T-helper 17 cell (primary cell): ENCODE results near the gene CCDC116. TPM values are rescaled to one million over a fixed set of nuclear protein-coding genes. Genes with fewer than 3 reads are reported as not detected.
A peak's percentile ranks its signal among the peaks of the same experiment; 100 is the strongest.
"Not testable (repeated sequence)": the region's sequence is repeated elsewhere in the genome, so short reads cannot be mapped to it uniquely, and the experiment has no call there.

Experiments
- ATAC-seq: fragments of 150-1000 bp; cut with Tn5 transposase; 2 replicates; pipeline ENCODE4 v1.10.0; 2021; ENCODE audit warnings: mild to moderate bottlenecking, moderate library complexity
- DNase-seq, 3 donors: peaks; one replicate each; pipeline versions ENCODE4 v3.0.0 to v3.0.0-alpha.2; 2020 to 2021
- H3K9me3 ChIP-seq: one replicate; pipeline ENCODE4 v1.7.0; 2013; ENCODE audit warnings: low read length, mild to moderate bottlenecking; ENCODE audit not compliant: control insufficient read depth, poor library complexity, severe bottlenecking
- H3K27ac Mint-ChIP-seq: one replicate; pipeline ENCODE4 v1.8.0; 2022; ENCODE audit warnings: mild to moderate bottlenecking, moderate library complexity, mixed read lengths
- H3K27me3 Mint-ChIP-seq: one replicate; pipeline ENCODE4 v1.8.0; 2022; ENCODE audit warnings: mixed read lengths
- H3K36me3 Mint-ChIP-seq: one replicate; pipeline ENCODE4 v1.8.0; 2022; ENCODE audit warnings: low read depth, mixed read lengths
- H3K4me1 Mint-ChIP-seq: one replicate; pipeline ENCODE4 v1.8.0; 2022; ENCODE audit warnings: mild to moderate bottlenecking, mixed read lengths
- H3K4me3 Mint-ChIP-seq: one replicate; pipeline ENCODE4 v1.8.0; 2022; ENCODE audit warnings: mild to moderate bottlenecking, moderate library complexity, mixed read lengths
- total RNA-seq, 4 donors: library from RNA in 2 of 4; stranded (reverse) in 2 of 4; gene quantifications; one replicate each; pipeline ENCODE4 v1.2.3 and lab custom pipeline; 2022 to 2026

CCDC116 gene
- total RNA-seq, 2 donors from 2014 or later = 0.13 TPM; not detected in 1

GRCh38 chr22:21596356-21597135 is 36.0 kb upstream of the CCDC116 start:
- not testable (repeated sequence) for H3K4me3 Mint-ChIP-seq, H3K27me3 Mint-ChIP-seq, H3K27ac Mint-ChIP-seq, DNase-seq, ATAC-seq, H3K9me3 ChIP-seq
- Mint-ChIP-seq H3K4me1 (peaks cover 48% of the 10 kb centered on the region), H3K36me3 (peaks cover 18% of the 10 kb centered on the region)

- no peaks in the 10 kb centered on the region for H3K27me3 Mint-ChIP-seq
- no peak for ATAC-seq
- peaks cover 47% of the 10 kb centered on the region for H3K4me1 Mint-ChIP-seq
- H3K36me3 Mint-ChIP-seq = peaks cover 16% of the 10 kb centered on the region
- no peak for DNase-seq
- H3K9me3 ChIP-seq = no peaks in the 10 kb centered on the region
- H3K4me3 Mint-ChIP-seq = no peak overlapping the region
- no peak overlapping the region for H3K27ac Mint-ChIP-seq
These were observed 34.3 kb upstream of the CCDC116 start for GRCh38 chr22:21598302-21598701.

GRCh38 chr22:21599053-21599893 is 33.3 kb upstream of the CCDC116 start:
- no peaks in the 10 kb centered on the region for H3K9me3 ChIP-seq
- peaks cover 38% of the 10 kb centered on the region for H3K4me1 Mint-ChIP-seq
- peaks cover 6% of the 10 kb centered on the region for H3K36me3 Mint-ChIP-seq
- no peak for DNase-seq
- ATAC-seq = no peak
- H3K27me3 Mint-ChIP-seq = no peaks in the 10 kb centered on the region
- no peak overlapping the region for H3K4me3 Mint-ChIP-seq
- H3K27ac Mint-ChIP-seq = peak overlapping the region; percentile 83

- H3K4me1 Mint-ChIP-seq = peaks cover 34% of the 10 kb centered on the region
- H3K27me3 Mint-ChIP-seq = no peaks in the 10 kb centered on the region
- no peak overlapping the region for H3K4me3 Mint-ChIP-seq
- H3K27ac Mint-ChIP-seq = peak overlapping the region; percentile 75
- DNase-seq = no peak
- no peak for ATAC-seq
- H3K9me3 ChIP-seq = no peaks in the 10 kb centered on the region
- H3K36me3 Mint-ChIP-seq = peaks cover 3% of the 10 kb centered on the region
These were observed 30.0 kb upstream of the CCDC116 start for GRCh38 chr22:21602579-21602978.

- Mint-ChIP-seq H3K27ac (no peak overlapping the region), H3K27me3 (no peaks in the 10 kb centered on the region), H3K4me3 (no peak overlapping the region), H3K4me1 (peaks cover 29% of the 10 kb centered on the region), H3K36me3 (peaks cover 3% of the 10 kb centered on the region)
- ATAC-seq (no peak), DNase-seq (no peak)
- H3K9me3 ChIP-seq = no peaks in the 10 kb centered on the region
These were observed 28.6 kb upstream of the CCDC116 start for GRCh38 chr22:21603973-21604372.

- DNase-seq = no peak
- Mint-ChIP-seq H3K4me3 (peak overlapping the region; percentile 12), H3K27ac (peak overlapping the region; percentile 39), H3K4me1 (peaks cover 28% of the 10 kb centered on the region), H3K36me3 (no peaks in the 10 kb centered on the region), H3K27me3 (no peaks in the 10 kb centered on the region)
- no peaks in the 10 kb centered on the region for H3K9me3 ChIP-seq
- ATAC-seq = no peak
These were observed 26.5 kb upstream of the CCDC116 start for GRCh38 chr22:21605887-21606564.

- no peak overlapping the region for H3K4me3 Mint-ChIP-seq
- H3K4me1 Mint-ChIP-seq = peaks cover 33% of the 10 kb centered on the region
- no peaks in the 10 kb centered on the region for H3K27me3 Mint-ChIP-seq
- H3K27ac Mint-ChIP-seq = no peak overlapping the region
- ATAC-seq (no peak), DNase-seq (no peak)
- no peaks in the 10 kb centered on the region for H3K36me3 Mint-ChIP-seq
- no peaks in the 10 kb centered on the region for H3K9me3 ChIP-seq
These were observed 25.8 kb upstream of the CCDC116 start for GRCh38 chr22:21606775-21607174.

GRCh38 chr22:21609556-21610157 is 22.9 kb upstream of the CCDC116 start:
- Mint-ChIP-seq H3K27ac (peak overlapping the region; percentile 19), H3K4me1 (peaks cover 28% of the 10 kb centered on the region)
- H3K4me3 Mint-ChIP-seq, ATAC-seq, H3K27me3 Mint-ChIP-seq, DNase-seq, H3K36me3 Mint-ChIP-seq, H3K9me3 ChIP-seq: not testable (repeated sequence)

GRCh38 chr22:21611210-21611977 is 21.2 kb upstream of the CCDC116 start:
- ATAC-seq (no peak), DNase-seq (no peak)
- no peaks in the 10 kb centered on the region for H3K27me3 Mint-ChIP-seq
- peak overlapping the region; percentile 27 for H3K27ac Mint-ChIP-seq
- H3K4me3 Mint-ChIP-seq = peak overlapping the region; percentile 51
- H3K9me3 ChIP-seq = no peaks in the 10 kb centered on the region
- peaks cover 26% of the 10 kb centered on the region for H3K4me1 Mint-ChIP-seq
- H3K36me3 Mint-ChIP-seq = peaks cover 2% of the 10 kb centered on the region

GRCh38 chr22:21612858-21613257 is 19.7 kb upstream of the CCDC116 start:
- no peaks in the 10 kb centered on the region for H3K9me3 ChIP-seq
- Mint-ChIP-seq H3K4me1 (peaks cover 19% of the 10 kb centered on the region), H3K27me3 (no peaks in the 10 kb centered on the region), H3K27ac (no peak overlapping the region), H3K36me3 (peaks cover 2% of the 10 kb centered on the region), H3K4me3 (no peak overlapping the region)
- DNase-seq = no peak
- ATAC-seq = no peak

- H3K4me3 Mint-ChIP-seq = no peak overlapping the region
- H3K27me3 Mint-ChIP-seq = no peaks in the 10 kb centered on the region
- DNase-seq (no peak), ATAC-seq (no peak)
- peak overlapping the region; percentile 24 for H3K27ac Mint-ChIP-seq
- H3K9me3 ChIP-seq = no peaks in the 10 kb centered on the region
- H3K4me1 Mint-ChIP-seq = peaks cover 20% of the 10 kb centered on the region
- peaks cover 2% of the 10 kb centered on the region for H3K36me3 Mint-ChIP-seq
These were observed 18.9 kb upstream of the CCDC116 start for GRCh38 chr22:21613553-21614233.

- Mint-ChIP-seq H3K27ac (peak overlapping the region; percentile 88), H3K27me3 (no peaks in the 10 kb centered on the region), H3K36me3 (peaks cover 2% of the 10 kb centered on the region), H3K4me3 (no peak overlapping the region), H3K4me1 (peaks cover 14% of the 10 kb centered on the region)
- DNase-seq (no peak), ATAC-seq (no peak)
- no peaks in the 10 kb centered on the region for H3K9me3 ChIP-seq
These were observed 16.8 kb upstream of the CCDC116 start for GRCh38 chr22:21615731-21616130.
